ENCODE results near the gene ZNF366. TPM values are rescaled to one million over a fixed set of nuclear protein-coding genes. Genes with fewer than 3 reads are reported as not detected.

The ZNF366 gene
- total RNA-seq, 1 donor from 2014 or later, result 7.9 TPM

- H3K9me3 ChIP-seq, result no peaks in the 10 kb centered on the region
- H3K36me3 ChIP-seq, result no peaks in the 10 kb centered on the region
- intact Hi-C loops (cut with DNase I), result no loop called here
- peak overlapping the region in 1 of 2 donors; percentile 61 for H3K27ac ChIP-seq
- no peaks in the 10 kb centered on the region for H3K27me3 ChIP-seq
- no peak for DNase-seq (ENCODE audit: low spot score in 2 of 2)
- H3K4me3 ChIP-seq, result no peak overlapping the region
- H3K4me1 ChIP-seq, result peaks cover 5 to 6% of the 10 kb centered on the region in 2 donors
- TF ChIP-seq CTCF (IDR thresholded peaks at IDR 0.05), result no peak
Observed at GRCh38 chr5:72477644-72478043, 29.6 kb downstream of the ZNF366 start.

GRCh38 chr5:72477176-72477575 is 30.0 kb downstream of the ZNF366 start:
- Histone ChIP-seq H3K4me1 (peaks cover 6 to 8% of the 10 kb centered on the region in 2 donors), H3K9me3 (no peaks in the 10 kb centered on the region), H3K27me3 (no peaks in the 10 kb centered on the region), H3K4me3 (no peak overlapping the region), H3K36me3 (no peaks in the 10 kb centered on the region), H3K27ac (no peak overlapping the region)
- intact Hi-C loops (cut with DNase I), result no loop called here
- DNase-seq (ENCODE audit: low spot score in 2 of 2), result no peak
- TF ChIP-seq CTCF (IDR thresholded peaks at IDR 0.05), result no peak

GRCh38 chr5:72476721-72477120 is 30.5 kb downstream of the ZNF366 start:
- DNase-seq (ENCODE audit: low spot score in 2 of 2), result no peak
- peaks cover 6 to 10% of the 10 kb centered on the region in 2 donors for H3K4me1 ChIP-seq
- intact Hi-C loops (cut with DNase I), result no loop called here

GRCh38 chr5:72476275-72476674 is 30.9 kb downstream of the ZNF366 start:
- Histone ChIP-seq H3K4me3 (no peak overlapping the region), H3K9me3 (no peaks in the 10 kb centered on the region), H3K27ac (no peak overlapping the region), H3K36me3 (no peaks in the 10 kb centered on the region), H3K4me1 (peaks cover 6 to 10% of the 10 kb centered on the region in 2 donors), H3K27me3 (no peaks in the 10 kb centered on the region)
- DNase-seq (ENCODE audit: low spot score in 2 of 2), result no peak
- intact Hi-C loops (cut with DNase I), result no loop called here
- TF ChIP-seq CTCF (IDR thresholded peaks at IDR 0.05), result no peak

More at GRCh38 chr5:72476721-72477120, 30.5 kb downstream of the ZNF366 start:
- Histone ChIP-seq H3K4me3 (no peak overlapping the region), H3K9me3 (no peaks in the 10 kb centered on the region), H3K27ac (no peak overlapping the region), H3K27me3 (no peaks in the 10 kb centered on the region), H3K36me3 (no peaks in the 10 kb centered on the region)
- no peak for TF ChIP-seq CTCF (IDR thresholded peaks at IDR 0.05)

- peaks cover 6 to 10% of the 10 kb centered on the region in 2 donors for H3K4me1 ChIP-seq
- H3K36me3 ChIP-seq, result no peaks in the 10 kb centered on the region
- no peaks in the 10 kb centered on the region for H3K27me3 ChIP-seq
- DNase-seq (ENCODE audit: low spot score in 2 of 2), result no peak
- intact Hi-C loops (cut with DNase I), result no loop called here
- no peak for TF ChIP-seq CTCF (IDR thresholded peaks at IDR 0.05)
- H3K27ac ChIP-seq, result no peak overlapping the region
- H3K4me3 ChIP-seq, result no peak overlapping the region
- no peaks in the 10 kb centered on the region for H3K9me3 ChIP-seq
Observed at GRCh38 chr5:72474516-72474915, 32.7 kb downstream of the ZNF366 start.

GRCh38 chr5:72474046-72474500 is 33.1 kb downstream of the ZNF366 start:
- no peak for DNase-seq (ENCODE audit: low spot score in 2 of 2)
- no peaks in the 10 kb centered on the region for H3K9me3 ChIP-seq
- no peak for TF ChIP-seq CTCF (IDR thresholded peaks at IDR 0.05)
- H3K27me3 ChIP-seq, result no peaks in the 10 kb centered on the region
- H3K36me3 ChIP-seq, result no peaks in the 10 kb centered on the region
- H3K27ac ChIP-seq, result no peak overlapping the region
- peaks cover 5 to 10% of the 10 kb centered on the region in 2 donors for H3K4me1 ChIP-seq
- H3K4me3 ChIP-seq, result no peak overlapping the region
- intact Hi-C loops (cut with DNase I), result no loop called here

All from ascending aorta (tissue), 2 donors.